ENCODE data around the gene LCE4A. TPM values are rescaled to one million over a fixed set of nuclear protein-coding genes. Genes with fewer than 3 reads are reported as not detected.

The LCE4A gene
- total and polyA plus RNA-seq, 10 of the 15 experiments (the other 5 are each of a cell fraction or from before 2014, with no cell fraction given), result not detected

GRCh38 chr1:152699746-152700145 is 8.2 kb upstream of the LCE4A start:
- no peak overlapping the region for H3K4me3 ChIP-seq
- no peaks in the 10 kb centered on the region for H3K4me1 ChIP-seq (ENCODE audit: control insufficient read depth, insufficient read depth, low read length)
- H4K20me1 ChIP-seq (ENCODE audit: control insufficient read depth, insufficient read depth), result no peaks in the 10 kb centered on the region
- no peak overlapping the region for H3K4me2 ChIP-seq (ENCODE audit: control insufficient read depth, insufficient read depth)
- TF ChIP-seq POLR2AphosphoS5 (IDR thresholded peaks at IDR 0.05; ENCODE audit: low read length), result no peak
- TF ChIP-seq, protein P1, sequence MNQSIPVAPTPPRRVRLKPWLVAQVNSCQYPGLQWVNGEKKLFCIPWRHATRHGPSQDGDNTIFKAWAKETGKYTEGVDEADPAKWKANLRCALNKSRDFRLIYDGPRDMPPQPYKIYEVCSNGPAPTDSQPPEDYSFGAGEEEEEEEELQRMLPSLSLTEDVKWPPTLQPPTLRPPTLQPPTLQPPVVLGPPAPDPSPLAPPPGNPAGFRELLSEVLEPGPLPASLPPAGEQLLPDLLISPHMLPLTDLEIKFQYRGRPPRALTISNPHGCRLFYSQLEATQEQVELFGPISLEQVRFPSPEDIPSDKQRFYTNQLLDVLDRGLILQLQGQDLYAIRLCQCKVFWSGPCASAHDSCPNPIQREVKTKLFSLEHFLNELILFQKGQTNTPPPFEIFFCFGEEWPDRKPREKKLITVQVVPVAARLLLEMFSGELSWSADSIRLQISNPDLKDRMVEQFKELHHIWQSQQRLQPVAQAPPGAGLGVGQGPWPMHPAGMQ (IDR thresholded peaks at IDR 0.05; ENCODE audit: borderline replicate concordance), result no peak
- no peak for TF ChIP-seq CHD1 (IDR thresholded peaks at IDR 0.05; ENCODE audit: low read depth, low read length)
- no peak for TF ChIP-seq HDAC6 (IDR thresholded peaks at IDR 0.05; ENCODE audit: unreplicated experiment)
- no peak for TF ChIP-seq KAT2A (conservative IDR thresholded peaks at IDR 0.05; ENCODE audit: control insufficient read depth, low read depth, low read length)
- TF ChIP-seq SREBF2 (IDR thresholded peaks at IDR 0.05; ENCODE audit: low read length), result no peak
- TF ChIP-seq NKRF (conservative IDR thresholded peaks at IDR 0.05), result no peak
- TF ChIP-seq HSF1 (IDR thresholded peaks at IDR 0.05; ENCODE audit: low read depth, low read length), result no peak
- no peak for TF ChIP-seq MEF2B (IDR thresholded peaks at IDR 0.05; ENCODE audit: partially characterized antibody, poor library complexity, severe bottlenecking)
- TF ChIP-seq CBX3 (IDR thresholded peaks at IDR 0.05; ENCODE audit: borderline replicate concordance, low read depth), result no peak
- TF ChIP-seq PAX5 (IDR thresholded peaks at IDR 0.05; ENCODE audit: borderline replicate concordance, low read depth, low read length), result no peak
- no peak for TF ChIP-seq HCFC1 (IDR thresholded peaks at IDR 0.05; ENCODE audit: low read length)
- TF ChIP-seq, protein P2, sequence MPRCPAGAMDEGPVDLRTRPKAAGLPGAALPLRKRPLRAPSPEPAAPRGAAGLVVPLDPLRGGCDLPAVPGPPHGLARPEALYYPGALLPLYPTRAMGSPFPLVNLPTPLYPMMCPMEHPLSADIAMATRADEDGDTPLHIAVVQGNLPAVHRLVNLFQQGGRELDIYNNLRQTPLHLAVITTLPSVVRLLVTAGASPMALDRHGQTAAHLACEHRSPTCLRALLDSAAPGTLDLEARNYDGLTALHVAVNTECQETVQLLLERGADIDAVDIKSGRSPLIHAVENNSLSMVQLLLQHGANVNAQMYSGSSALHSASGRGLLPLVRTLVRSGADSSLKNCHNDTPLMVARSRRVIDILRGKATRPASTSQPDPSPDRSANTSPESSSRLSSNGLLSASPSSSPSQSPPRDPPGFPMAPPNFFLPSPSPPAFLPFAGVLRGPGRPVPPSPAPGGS (IDR thresholded peaks at IDR 0.05; ENCODE audit: borderline replicate concordance, insufficient read depth, low read depth, low read length, poor library complexity, severe bottlenecking), result no peak
- TF ChIP-seq, protein P3, sequence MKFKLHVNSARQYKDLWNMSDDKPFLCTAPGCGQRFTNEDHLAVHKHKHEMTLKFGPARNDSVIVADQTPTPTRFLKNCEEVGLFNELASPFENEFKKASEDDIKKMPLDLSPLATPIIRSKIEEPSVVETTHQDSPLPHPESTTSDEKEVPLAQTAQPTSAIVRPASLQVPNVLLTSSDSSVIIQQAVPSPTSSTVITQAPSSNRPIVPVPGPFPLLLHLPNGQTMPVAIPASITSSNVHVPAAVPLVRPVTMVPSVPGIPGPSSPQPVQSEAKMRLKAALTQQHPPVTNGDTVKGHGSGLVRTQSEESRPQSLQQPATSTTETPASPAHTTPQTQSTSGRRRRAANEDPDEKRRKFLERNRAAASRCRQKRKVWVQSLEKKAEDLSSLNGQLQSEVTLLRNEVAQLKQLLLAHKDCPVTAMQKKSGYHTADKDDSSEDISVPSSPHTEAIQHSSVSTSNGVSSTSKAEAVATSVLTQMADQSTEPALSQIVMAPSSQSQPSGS (IDR thresholded peaks at IDR 0.05; ENCODE audit: low read length), result no peak
- no peak for TF ChIP-seq FOXK2 (IDR thresholded peaks at IDR 0.05)
- TF ChIP-seq SMC3 (IDR thresholded peaks at IDR 0.05; ENCODE audit: borderline replicate concordance, low read length), result no peak
- TF ChIP-seq, protein P4, sequence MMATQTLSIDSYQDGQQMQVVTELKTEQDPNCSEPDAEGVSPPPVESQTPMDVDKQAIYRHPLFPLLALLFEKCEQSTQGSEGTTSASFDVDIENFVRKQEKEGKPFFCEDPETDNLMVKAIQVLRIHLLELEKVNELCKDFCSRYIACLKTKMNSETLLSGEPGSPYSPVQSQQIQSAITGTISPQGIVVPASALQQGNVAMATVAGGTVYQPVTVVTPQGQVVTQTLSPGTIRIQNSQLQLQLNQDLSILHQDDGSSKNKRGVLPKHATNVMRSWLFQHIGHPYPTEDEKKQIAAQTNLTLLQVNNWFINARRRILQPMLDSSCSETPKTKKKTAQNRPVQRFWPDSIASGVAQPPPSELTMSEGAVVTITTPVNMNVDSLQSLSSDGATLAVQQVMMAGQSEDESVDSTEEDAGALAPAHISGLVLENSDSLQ (IDR thresholded peaks at IDR 0.05), result no peak
- peaks cover 0 to 2% of the 10 kb centered on the region in 2 experiments; a peak in 3 of 4 replicates for H3K27me3 ChIP-seq (replicated peaks in 1 of 2; ENCODE audit: control insufficient read depth in 2 of 2, insufficient read depth in 2 of 2, low read length in 1 of 2)
- no peaks in the 10 kb centered on the region for H3K36me3 ChIP-seq (ENCODE audit: control insufficient read depth in 2 of 2, insufficient read depth in 2 of 2, low read length in 1 of 2)
- no peak for FAIRE-seq
- RAD21 ChIA-PET (ENCODE audit: unreplicated experiment), result no interaction called here
- no peak overlapping the region for H3K9ac ChIP-seq (ENCODE audit: control insufficient read depth, insufficient read depth, low read length)
- no peak overlapping the region for H2AFZ ChIP-seq (ENCODE audit: control insufficient read depth, low read depth, low read length)
- CTCF ChIA-PET, result no interaction called here
- POLR2A ChIA-PET, result interaction anchor here (0.6 kb wide), 1 partner anchor 65 kb away, joined by 3 read pairs; no protein-coding TSS in a partner anchor
- H3K79me2 ChIP-seq (ENCODE audit: control insufficient read depth, insufficient read depth, low read length), result no peaks in the 10 kb centered on the region
- in situ Hi-C loops (cut with MboI), result no loop called here
- no peak overlapping the region for H3K27ac ChIP-seq (ENCODE audit: control insufficient read depth, insufficient read depth)
- no peak for ATAC-seq
- WGBS (ENCODE audit: insufficient coverage, insufficient replicate concordance, low lambda C conversion rate, missing lambda C conversion rate), result 29% methylated on average over 4 of the region's 4 CpGs
- DNase-seq (ENCODE audit: low read depth, low spot score), result no peak
- BruUV-seq (replicated peaks), result no TSS peak
- SMC1A ChIA-PET (ENCODE audit: uncharacterized antibody, unreplicated experiment), result no interaction called here
- no peaks in the 10 kb centered on the region for H3K9me3 ChIP-seq (replicated peaks; ENCODE audit: control insufficient read depth, insufficient read depth, low read length)
- intact Hi-C loops (cut with micrococcal nuclease; ENCODE audit: unreplicated experiment), result no loop called here

All from GM12878 (cell line).